Amniotic epithelial cell (primary cell): ENCODE results near the gene NEXN.
A peak's percentile ranks its signal among the peaks of the same experiment; 100 is the strongest.
"Not testable (repeated sequence)": the region's sequence is repeated elsewhere in the genome, so short reads cannot be mapped to it uniquely, and the experiment has no call there.

Source experiments
- DNase-seq: peaks from one replicate; pipeline ENCODE4 v3.0.0-alpha.2; 2010; ENCODE audit warnings: low read depth

Gene NEXN

DNA sequence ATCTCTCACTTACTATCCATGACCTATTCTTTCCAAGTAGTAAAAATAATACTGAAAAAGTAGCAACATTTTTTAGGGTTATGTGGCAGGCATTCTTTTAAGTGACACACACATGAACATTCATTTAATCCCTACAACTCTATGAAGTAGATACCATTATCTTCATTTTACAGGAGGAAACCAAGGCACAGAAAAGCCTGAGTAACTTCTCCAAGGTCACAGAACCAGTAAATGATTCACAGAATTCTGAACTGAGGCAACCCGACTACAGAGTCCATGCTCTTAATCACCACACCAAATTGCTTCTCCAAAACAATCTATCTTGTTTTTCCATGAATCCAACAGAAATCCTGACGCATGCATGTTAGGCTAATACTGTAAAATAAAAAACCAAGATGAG lies 73.0 kb downstream of the NEXN start:
- peak; percentile 78 for DNase-seq

GRCh38 chr1:77966291-77966690 lies 77.9 kb downstream of the NEXN start:
- DNase-seq: no peak

DNA sequence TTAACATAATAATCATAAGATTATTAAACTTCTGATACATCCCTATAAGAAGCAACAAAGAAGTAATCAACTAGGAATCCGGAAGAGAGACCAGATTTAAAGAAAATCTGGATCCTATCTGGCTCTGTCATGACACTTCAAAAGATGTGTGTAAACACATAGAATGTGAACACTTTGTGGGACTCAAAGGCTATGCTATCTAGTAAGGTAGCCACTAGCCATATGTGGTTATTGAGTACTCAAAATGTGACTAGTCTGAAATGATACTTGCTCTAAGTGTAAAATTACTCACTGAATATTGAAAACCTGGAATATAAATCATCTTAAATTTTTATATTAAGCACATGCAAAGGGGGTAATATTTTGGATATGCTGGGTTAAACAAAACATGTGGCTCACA lies 81.8 kb downstream of the NEXN start:
- DNase-seq: peak; percentile 18

GRCh38 chr1:77972080-77972479 lies 83.7 kb downstream of the NEXN start:
- DNase-seq: no peak

DNA sequence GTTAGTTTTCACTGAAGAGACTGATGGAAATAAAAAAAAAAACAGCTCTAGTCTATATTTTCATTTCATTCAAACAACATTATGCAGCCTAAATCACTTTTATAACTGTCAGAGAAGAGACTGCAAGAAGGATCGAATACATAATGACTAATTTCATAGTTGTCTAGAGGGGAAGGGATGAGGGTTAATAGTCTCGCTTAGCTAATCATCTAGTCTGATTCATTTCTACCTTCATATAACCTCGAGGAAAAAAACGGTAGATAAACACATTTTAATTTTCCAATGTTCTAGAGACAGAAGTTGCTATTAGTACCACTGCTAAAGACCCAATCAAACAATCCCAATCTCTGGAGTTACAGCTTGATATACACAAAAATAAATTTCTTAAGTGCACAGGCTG lies 87.0 kb downstream of the NEXN start:
- DNase-seq: peak; percentile 45

DNA sequence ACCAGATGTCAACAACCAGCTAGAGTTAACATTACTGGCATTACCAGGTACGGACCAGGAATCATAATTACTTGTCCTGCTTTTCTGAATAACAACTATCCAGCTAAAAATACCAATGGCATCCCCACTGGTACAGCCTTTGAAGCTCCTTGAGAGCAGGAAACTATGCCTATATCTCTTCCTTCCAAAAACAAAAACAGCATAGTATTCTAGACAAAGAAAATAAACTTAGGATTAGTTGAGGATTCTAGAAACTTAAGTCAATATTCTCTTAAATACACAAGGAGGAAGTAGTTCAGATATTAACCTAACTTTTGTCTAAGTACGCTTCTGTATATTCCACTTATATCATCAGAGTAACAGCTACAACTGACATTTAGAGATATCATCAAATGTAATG lies 87.5 kb downstream of the NEXN start:
- DNase-seq: no peak

DNA sequence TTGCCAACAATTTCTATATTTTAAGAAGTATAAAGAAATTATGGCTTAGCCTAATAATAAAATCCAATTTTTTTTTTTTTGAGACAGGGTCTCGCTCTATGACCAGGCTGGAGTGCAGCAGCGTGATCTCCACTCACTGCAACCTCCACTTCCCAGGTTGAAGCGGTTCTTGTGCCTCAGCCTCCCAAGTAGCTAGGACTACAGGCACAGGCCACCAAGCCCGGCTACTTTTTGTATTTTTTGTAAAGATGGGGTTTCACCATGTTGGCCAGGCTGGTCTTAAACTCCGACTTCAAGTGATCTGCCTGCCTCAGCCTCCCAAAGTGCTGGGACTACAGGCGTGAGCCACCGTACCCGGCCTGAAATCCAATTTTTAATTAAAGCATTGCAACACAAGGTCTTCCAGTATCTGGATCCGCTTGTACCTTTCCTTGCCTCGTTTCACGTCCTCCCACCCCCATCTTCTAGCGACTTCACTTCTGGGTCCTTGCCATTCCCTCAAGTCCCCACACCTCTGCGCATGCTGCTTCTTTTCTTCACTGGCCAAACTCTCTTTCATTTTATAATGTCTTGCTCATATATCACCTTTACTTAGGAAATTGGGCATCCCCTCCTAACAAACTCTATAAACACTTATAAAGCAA lies 88.1 kb downstream of the NEXN start:
- DNase-seq: no peak

GRCh38 chr1:77977989-77978292 lies 89.5 kb downstream of the NEXN start:
- no peak for DNase-seq

DNA sequence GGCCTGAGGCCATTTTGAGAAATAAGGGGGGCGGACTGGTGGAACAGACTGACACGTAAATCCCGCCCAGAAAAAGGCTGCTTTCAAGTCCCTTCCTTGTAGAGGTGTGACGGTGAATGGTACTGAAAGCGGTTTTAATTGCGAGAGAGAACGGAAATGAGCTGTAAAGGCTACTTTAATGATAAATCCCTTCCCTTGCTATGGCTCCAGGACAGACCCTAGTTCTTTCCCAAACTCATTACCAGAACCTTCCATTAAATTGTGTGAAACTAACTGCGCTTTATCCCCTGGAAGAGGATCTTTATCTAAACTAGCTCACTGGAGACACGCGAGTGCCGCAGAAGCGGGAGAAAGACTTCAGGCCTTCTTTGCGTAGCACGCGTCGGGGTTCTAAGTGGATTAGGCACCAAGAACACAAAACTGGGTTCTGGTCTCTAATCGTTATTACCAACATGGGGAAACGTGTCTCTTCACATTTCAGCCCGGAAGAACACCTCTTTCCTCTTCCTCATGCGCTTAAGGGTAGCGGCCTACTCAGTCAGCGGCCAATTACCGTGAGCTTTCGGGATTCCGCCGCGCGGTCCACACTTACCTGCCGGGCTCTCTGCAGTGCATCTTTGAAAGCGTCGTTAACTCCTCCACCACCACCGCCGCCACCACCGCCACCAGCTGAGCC lies 90.0 kb downstream of the NEXN start:
- DNase-seq: peak; percentile 96

DNA sequence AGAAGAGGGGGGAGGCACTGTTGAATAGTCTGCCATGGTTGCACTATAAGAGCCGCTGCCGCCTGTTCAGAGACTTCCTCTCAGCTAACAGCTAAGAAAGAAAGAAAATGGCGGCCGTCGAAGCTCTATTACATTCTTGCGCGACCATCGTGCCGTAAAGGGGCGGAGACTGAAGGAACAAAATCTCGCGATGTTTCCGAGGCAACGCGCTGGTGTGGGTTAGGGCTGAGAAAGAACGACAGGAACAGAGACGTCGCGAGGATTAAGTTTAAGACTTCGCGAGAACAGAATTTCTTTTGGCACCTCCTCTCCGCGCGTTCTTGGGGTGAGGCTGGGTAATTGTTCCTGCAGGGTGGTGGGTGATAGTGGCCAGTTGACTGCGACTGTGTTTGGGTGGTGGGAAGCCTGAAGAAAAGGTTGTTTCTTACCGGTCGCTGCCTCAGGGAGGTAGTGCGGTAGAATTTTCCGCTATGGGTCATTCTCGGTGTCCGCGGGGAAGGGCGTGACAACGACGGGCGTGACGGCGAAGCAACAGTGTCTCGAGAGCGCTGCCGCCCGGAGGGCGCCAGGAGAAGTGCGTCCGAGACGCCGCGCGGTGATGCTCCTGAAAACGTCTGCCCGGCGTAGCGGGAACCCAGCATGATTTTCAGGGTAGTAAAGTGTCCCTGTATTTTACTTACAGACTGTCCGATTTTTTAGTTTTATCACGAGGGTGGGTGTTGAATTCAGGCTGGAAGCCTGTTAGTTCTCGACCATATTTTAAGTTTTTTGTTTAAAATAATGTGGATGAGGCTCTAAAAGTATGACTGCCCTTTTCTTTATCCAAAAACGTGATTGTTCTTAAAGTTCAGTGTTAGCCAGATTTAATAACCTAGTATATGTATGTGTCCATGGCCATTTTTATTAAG lies 90.8 kb downstream of the NEXN start, which contains the start of gene FUBP1:
TSS of gene FUBP1 (minus strand) at position 104 of the 908 bp plus-strand sequence. CDS start at position 36, 68 bp downstream.
- peak; percentile 99 for DNase-seq

DNA sequence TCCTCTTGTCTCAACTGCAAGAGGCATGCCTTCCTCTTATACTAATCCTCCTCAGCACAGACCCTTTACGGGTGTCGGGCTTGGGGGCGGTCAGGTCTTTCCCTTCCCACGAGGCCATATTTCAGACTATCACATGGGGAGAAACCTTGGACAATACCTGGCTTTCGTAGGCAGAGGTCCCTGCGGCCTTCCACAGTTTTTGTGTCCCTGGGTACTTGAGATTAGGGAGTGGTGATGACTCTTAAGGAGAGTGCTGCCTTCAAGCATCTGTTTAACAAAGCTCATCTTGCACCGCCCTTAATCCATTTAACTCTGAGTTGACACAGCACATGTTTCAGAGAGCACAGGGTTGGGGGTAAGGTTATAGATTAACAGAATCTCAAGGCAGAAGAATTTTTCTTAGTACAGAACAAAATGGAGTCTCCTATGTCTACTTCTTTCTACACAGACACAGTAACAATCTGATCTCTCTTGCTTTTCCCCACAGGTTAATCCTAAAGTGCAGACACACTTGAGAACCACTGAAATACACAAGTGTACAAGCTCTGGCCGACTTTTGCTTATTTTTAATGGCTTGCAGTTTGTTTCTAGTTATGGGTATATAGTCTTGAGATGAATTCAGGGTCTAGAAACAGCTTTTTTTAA lies 95.0 kb downstream of the NEXN start:
- DNase-seq: not testable (repeated sequence)

GRCh38 chr1:77983997-77984355 lies 95.6 kb downstream of the NEXN start:
- DNase-seq: no peak

- no peak for DNase-seq
These were observed 96.2 kb downstream of the NEXN start for GRCh38 chr1:77984629-77985028.

DNA sequence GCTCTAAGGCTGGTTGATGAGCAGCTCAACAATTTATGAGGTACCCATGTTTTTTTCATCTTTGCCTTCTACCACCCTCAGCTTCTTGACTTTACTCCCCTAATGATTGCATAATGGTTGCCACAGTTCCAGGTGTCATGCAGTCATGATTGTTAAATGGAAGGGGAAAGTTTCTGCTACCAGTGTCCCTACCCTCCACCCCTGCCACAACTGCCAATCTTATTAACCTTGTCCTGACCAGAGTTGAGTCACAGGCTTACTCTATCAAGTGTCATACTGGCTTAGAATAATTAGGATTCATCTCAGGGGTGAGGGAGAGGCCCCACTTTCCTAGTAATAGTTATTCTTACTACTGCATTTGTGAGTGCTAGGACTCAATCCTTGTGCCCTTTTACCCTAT lies 98.4 kb downstream of the NEXN start:
- no peak for DNase-seq

- DNase-seq: no peak
These were observed 99.5 kb downstream of the NEXN start for GRCh38 chr1:77987919-77988318.

- DNase-seq: no peak
These were observed 101.3 kb downstream of the NEXN start for GRCh38 chr1:77989744-77990143.

GRCh38 chr1:77990629-77991204 lies 102.3 kb downstream of the NEXN start:
- DNase-seq: no peak

DNA sequence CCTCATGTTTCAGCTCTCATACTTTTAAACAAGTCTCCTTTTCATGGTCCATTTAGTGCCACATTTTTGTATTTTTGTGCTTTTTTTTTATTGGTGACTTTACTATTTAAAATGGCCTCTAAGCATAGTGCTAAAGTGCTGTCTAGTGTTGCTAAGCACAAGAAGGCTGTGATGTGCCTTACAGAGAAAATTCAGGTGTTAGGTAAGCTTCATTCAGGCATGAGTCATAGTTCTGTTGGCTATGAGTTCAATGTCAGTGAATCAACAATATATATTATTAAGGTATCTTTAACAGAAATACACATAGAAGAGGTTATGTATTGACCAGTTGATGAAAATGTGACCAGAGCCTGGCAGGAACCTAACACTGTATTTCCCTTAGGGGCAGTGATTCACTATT lies 103.2 kb downstream of the NEXN start:
- no peak for DNase-seq
